Caco-2 (cell line): ENCODE results near the gene IPO4. TPM values are rescaled to one million over a fixed set of nuclear protein-coding genes. Genes with fewer than 3 reads are reported as not detected.

Experiments used
- BruUV-seq: library from RNA; stranded (reverse); fragments of 400-500 nt; replicated peaks from 2 replicates; lab custom pipeline; 2021; lab: Mats Ljungman, UMichigan
- CTCF ChIA-PET: fragments of 300-600 bp; sonication (Branson Sonifier 250); formaldehyde crosslinking; loops from one replicate; lab custom pipeline; 2022; ENCODE audit warnings: antibody characterized with exemption; lab: Charles Lee
- POLR2A ChIA-PET: fragments of 300-600 bp; sonication (Branson Sonifier 250); formaldehyde crosslinking; loops from one replicate; lab custom pipeline; 2022; ENCODE audit warnings: antibody characterized with exemption; lab: Charles Lee
- DNase-seq, 2 experiments: peaks; one replicate each; pipeline versions ENCODE4 v3.0.0 to v3.0.0-alpha.2; 2020 to 2022
- H3K27me3 ChIP-seq: replicated peaks from 2 replicates; pipeline ENCODE4 v1.6.0; 2011; ENCODE audit warnings: low read length; ENCODE audit not compliant: control insufficient read depth, insufficient read depth
- H3K36me3 ChIP-seq: 2 replicates; pipeline ENCODE4 v1.5.1; 2011; ENCODE audit warnings: low read length; ENCODE audit not compliant: control insufficient read depth, insufficient read depth
- H3K4me1 ChIP-seq: fragments of 250-450 bp; sonication (Bioruptor Pico); 2 replicates; pipeline ENCODE4 v1.5.1; 2020; ENCODE audit warnings: mild to moderate bottlenecking
- H3K4me3 ChIP-seq: 2 replicates; pipeline ENCODE4 v1.5.1; 2011; ENCODE audit warnings: low read depth, mild to moderate bottlenecking, control low read depth, low read length
- H3K9me3 ChIP-seq: fragments of 250-450 bp; sonication (Bioruptor Pico); 2 replicates; pipeline ENCODE4 v1.5.1; 2020; ENCODE audit warnings: mild to moderate bottlenecking, moderate library complexity
- H3K27ac Mint-ChIP-seq: one replicate; pipeline ENCODE4 v1.8.0; 2022; ENCODE audit warnings: mixed read lengths; ENCODE audit not compliant: unreplicated experiment
- H3K27me3 Mint-ChIP-seq: one replicate; pipeline ENCODE4 v1.8.0; 2022; ENCODE audit warnings: mixed read lengths; ENCODE audit not compliant: insufficient read depth, unreplicated experiment
- H3K36me3 Mint-ChIP-seq: one replicate; pipeline ENCODE4 v1.8.0; 2022; ENCODE audit warnings: mild to moderate bottlenecking, mixed read lengths; ENCODE audit not compliant: insufficient read depth, unreplicated experiment
- H3K4me1 Mint-ChIP-seq: one replicate; pipeline ENCODE4 v1.8.0; 2022; ENCODE audit warnings: low read depth, mixed read lengths; ENCODE audit not compliant: unreplicated experiment
- H3K4me3 Mint-ChIP-seq: one replicate; pipeline ENCODE4 v1.8.0; 2022; ENCODE audit warnings: mild to moderate bottlenecking, moderate library complexity, mixed read lengths; ENCODE audit not compliant: unreplicated experiment
- H3K9me3 Mint-ChIP-seq: one replicate; pipeline ENCODE4 v1.8.0; 2022; ENCODE audit warnings: mixed read lengths; ENCODE audit not compliant: unreplicated experiment
- intact Hi-C: fragments of 100-400 bp; cut with micrococcal nuclease; formaldehyde crosslinking; loops from one replicate; pipeline ENCODE4 v1.10.0; 2022; ENCODE audit not compliant: unreplicated experiment
- total RNA-seq: library from RNA; stranded (reverse); gene quantifications from 2 replicates; pipeline ENCODE4 v1.2.3, GENCODE V29; 2022
- TF ChIP-seq, protein P1 (sequence below), 2 experiments: fragments of 200-600 bp in 1 of 2; IDR thresholded peaks; 1 replicate in 1 of 2; 2 replicates in 1 of 2; pipeline versions ENCODE4 v1.5.1 to v1.8.0; 2011 to 2022; ENCODE audit warnings: antibody characterized with exemption in 1 of 2, control low read depth in 1 of 2, inconsistent platforms in 1 of 2, low read depth in 1 of 2, low read length in 1 of 2, mild to moderate bottlenecking in 1 of 2, moderate library complexity in 1 of 2; ENCODE audit not compliant: insufficient read depth in 1 of 2, severe bottlenecking in 1 of 2, unreplicated experiment in 1 of 2

IPO4 gene
- total RNA-seq, 1 experiment from 2014 or later, result 85.4 TPM

DNA sequence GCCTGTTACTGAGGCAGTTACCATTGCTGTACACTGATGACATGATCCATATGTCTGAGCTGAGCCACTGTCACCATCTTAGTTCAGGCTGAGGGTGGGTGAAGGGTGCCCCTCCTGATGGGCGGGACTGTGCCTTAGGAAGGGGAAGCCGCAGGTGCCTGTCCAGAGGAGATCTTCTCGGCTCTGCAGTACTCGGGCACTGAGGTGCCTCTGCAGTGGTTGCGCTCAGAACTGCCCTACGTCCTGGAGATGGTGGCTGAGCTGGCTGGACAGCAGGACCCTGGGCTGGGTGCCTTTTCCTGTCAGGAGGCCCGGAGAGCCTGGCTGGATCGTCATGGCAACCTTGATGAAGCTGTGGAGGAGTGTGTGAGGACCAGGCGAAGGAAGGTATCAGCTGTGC is 37.6 kb downstream of the IPO4 start:
- Mint-ChIP-seq H3K36me3 (peaks cover 69% of the 10 kb centered on the region), H3K27me3 (no peaks in the 10 kb centered on the region), H3K4me3 (no peak overlapping the region), H3K4me1 (no peaks in the 10 kb centered on the region), H3K27ac (no peak overlapping the region), H3K9me3 (no peaks in the 10 kb centered on the region)
- Histone ChIP-seq H3K4me3 (no peak overlapping the region), H3K9me3 (no peaks in the 10 kb centered on the region), H3K36me3 (peaks cover 4% of the 10 kb centered on the region; the same call in 1 of the 2 replicates), H3K27me3 (no peaks in the 10 kb centered on the region), H3K4me1 (peaks cover 6% of the 10 kb centered on the region)
- intact Hi-C loops, result no loop called here
- no TSS peak for BruUV-seq
- ChIA-PET CTCF (no interaction called here), POLR2A (interaction anchor here (1.0 kb wide), 1 partner anchor 10 kb away, joined by 5 read pairs; the partner anchor contains the start of gene EMC9)
- TF ChIP-seq, protein P1, sequence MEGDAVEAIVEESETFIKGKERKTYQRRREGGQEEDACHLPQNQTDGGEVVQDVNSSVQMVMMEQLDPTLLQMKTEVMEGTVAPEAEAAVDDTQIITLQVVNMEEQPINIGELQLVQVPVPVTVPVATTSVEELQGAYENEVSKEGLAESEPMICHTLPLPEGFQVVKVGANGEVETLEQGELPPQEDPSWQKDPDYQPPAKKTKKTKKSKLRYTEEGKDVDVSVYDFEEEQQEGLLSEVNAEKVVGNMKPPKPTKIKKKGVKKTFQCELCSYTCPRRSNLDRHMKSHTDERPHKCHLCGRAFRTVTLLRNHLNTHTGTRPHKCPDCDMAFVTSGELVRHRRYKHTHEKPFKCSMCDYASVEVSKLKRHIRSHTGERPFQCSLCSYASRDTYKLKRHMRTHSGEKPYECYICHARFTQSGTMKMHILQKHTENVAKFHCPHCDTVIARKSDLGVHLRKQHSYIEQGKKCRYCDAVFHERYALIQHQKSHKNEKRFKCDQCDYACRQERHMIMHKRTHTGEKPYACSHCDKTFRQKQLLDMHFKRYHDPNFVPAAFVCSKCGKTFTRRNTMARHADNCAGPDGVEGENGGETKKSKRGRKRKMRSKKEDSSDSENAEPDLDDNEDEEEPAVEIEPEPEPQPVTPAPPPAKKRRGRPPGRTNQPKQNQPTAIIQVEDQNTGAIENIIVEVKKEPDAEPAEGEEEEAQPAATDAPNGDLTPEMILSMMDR (IDR thresholded peaks at IDR 0.05; ENCODE audit: insufficient read depth in 1 of 2, low read depth in 1 of 2, low read length in 1 of 2, severe bottlenecking in 1 of 2, unreplicated experiment in 1 of 2), result no peak
- DNase-seq, result no peak

DNA sequence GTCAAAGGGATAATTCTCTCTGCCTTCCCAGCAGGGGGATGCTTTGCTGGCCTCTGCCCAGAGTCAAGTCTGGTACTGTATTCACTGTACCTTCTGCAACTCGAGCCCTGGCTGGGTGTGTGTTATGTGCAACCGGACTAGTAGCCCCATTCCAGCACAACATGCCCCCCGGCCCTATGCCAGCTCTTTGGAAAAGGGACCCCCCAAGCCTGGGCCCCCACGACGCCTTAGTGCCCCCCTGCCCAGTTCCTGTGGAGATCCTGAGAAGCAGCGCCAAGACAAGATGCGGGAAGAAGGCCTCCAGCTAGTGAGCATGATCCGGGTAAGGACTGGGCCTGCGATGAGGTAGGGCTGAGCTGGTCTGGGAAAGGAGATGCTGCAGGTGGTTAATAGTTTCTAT is 38.0 kb downstream of the IPO4 start:
- Mint-ChIP-seq H3K36me3 (peaks cover 66% of the 10 kb centered on the region), H3K4me1 (peaks cover 4% of the 10 kb centered on the region), H3K9me3 (no peaks in the 10 kb centered on the region), H3K4me3 (no peak overlapping the region), H3K27ac (no peak overlapping the region), H3K27me3 (no peaks in the 10 kb centered on the region)
- TF ChIP-seq, protein P1 (IDR thresholded peaks at IDR 0.05; ENCODE audit: insufficient read depth in 1 of 2, low read depth in 1 of 2, low read length in 1 of 2, severe bottlenecking in 1 of 2, unreplicated experiment in 1 of 2), result no peak
- DNase-seq, result no peak
- ChIA-PET CTCF (interaction anchor here (1.3 kb wide), 1 partner anchor 11 kb away, joined by 5 read pairs; the partner anchor contains the start of gene IRF9), POLR2A (no interaction called here)
- H3K4me1 ChIP-seq, result peaks cover 6% of the 10 kb centered on the region
- intact Hi-C loops, result no loop called here
- H3K36me3 ChIP-seq, result peaks cover 4% of the 10 kb centered on the region; the same call in 1 of the 2 replicates
- no peaks in the 10 kb centered on the region for H3K27me3 ChIP-seq
- no peak overlapping the region for H3K4me3 ChIP-seq
- no TSS peak for BruUV-seq
- no peaks in the 10 kb centered on the region for H3K9me3 ChIP-seq

DNA sequence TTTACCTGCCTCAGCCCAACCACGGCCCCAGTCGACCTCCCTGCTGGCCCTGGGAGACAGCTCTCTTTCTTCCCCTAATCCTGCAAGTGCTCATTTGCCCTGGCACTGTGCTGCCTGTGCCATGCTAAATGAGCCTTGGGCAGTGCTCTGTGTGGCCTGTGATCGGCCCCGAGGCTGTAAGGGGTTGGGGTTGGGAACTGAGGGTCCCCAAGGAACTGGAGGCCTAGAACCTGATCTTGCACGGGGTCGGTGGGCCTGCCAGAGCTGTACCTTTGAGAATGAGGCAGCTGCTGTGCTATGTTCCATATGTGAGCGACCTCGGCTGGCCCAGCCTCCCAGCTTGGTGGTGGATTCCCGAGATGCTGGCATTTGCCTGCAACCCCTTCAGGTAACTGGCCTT is 38.6 kb downstream of the IPO4 start:
- Mint-ChIP-seq H3K36me3 (peaks cover 62% of the 10 kb centered on the region), H3K27ac (no peak overlapping the region), H3K27me3 (no peaks in the 10 kb centered on the region), H3K4me1 (peaks cover 8% of the 10 kb centered on the region), H3K9me3 (no peaks in the 10 kb centered on the region), H3K4me3 (no peak overlapping the region)
- ChIA-PET POLR2A (interaction anchor here (0.5 to 1.2 kb wide), 2 partner anchors 36 to 714 kb away, joined by 4 to 6 read pairs; no protein-coding TSS in a partner anchor), CTCF (interaction anchor here (1.3 kb wide), 1 partner anchor 11 kb away, joined by 5 read pairs; the partner anchor contains the start of gene IRF9)
- Histone ChIP-seq H3K4me1 (peaks cover 6% of the 10 kb centered on the region), H3K4me3 (no peak overlapping the region), H3K27me3 (no peaks in the 10 kb centered on the region), H3K9me3 (no peaks in the 10 kb centered on the region), H3K36me3 (peaks cover 4% of the 10 kb centered on the region; the same call in 1 of the 2 replicates)
- TF ChIP-seq, protein P1 (IDR thresholded peaks at IDR 0.05; ENCODE audit: insufficient read depth in 1 of 2, low read depth in 1 of 2, low read length in 1 of 2, severe bottlenecking in 1 of 2, unreplicated experiment in 1 of 2), result no peak
- no TSS peak for BruUV-seq
- intact Hi-C loops, result no loop called here
- no peak for DNase-seq
